GM19467 (cell line): ENCODE results near the gene KRTAP4-16.
"Not testable (repeated sequence)": the region's sequence is repeated elsewhere in the genome, so short reads cannot be mapped to it uniquely, and the experiment has no call there.

ENCODE experiments used
- ATAC-seq: cut with Tn5 transposase; IDR thresholded peaks from one replicate; pipeline ENCODE4 v1.9.1; 2021; ENCODE audit warnings: mild to moderate bottlenecking, moderate library complexity; ENCODE audit not compliant: unreplicated experiment

KRTAP4-16 gene

DNA sequence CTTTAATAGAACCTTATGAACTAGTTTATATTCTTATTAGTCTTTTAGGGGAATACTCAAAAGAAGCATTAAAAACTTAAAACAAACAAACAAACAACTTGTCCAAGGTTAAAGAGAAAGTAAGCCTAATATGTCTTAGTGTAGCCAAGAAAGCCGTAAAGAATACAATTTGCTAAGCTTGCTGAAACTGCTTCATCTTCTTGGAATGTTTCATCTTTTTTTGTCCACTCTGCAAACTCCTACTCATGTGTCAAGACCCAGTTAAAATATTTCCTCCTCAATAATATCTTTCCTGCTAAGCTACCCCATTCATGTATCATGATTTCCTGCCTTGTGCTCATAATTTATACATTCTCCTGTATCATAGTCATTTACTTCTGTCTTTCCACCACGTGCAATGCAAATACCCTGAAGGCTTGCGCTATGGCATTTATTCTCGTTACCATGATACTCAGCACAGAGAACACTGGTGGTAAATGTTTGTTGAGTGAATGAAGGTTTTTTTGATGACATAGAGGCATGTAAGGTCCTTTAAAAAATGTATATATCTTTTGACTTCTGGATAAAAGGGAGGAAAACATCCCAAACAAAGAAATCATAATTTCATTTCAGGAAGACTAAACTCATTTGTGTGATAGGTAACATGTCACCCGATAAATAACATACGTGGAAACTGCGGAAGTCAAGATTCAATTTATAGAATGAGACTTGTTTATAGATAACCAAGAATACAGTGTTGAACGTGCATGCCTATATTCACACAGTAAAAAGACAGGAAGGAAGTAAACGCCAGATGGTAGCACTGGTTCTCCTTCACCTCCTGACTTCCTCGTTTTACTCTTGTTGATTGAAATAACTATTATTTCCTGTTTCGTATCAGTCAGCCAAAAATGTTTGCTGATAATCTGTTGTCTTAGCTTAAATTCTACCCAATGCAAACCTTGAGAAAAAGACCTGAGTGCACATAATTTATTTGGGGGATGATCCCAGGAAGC lies 18.0 kb upstream of the KRTAP4-16 start:
- ATAC-seq: not testable (repeated sequence)

DNA sequence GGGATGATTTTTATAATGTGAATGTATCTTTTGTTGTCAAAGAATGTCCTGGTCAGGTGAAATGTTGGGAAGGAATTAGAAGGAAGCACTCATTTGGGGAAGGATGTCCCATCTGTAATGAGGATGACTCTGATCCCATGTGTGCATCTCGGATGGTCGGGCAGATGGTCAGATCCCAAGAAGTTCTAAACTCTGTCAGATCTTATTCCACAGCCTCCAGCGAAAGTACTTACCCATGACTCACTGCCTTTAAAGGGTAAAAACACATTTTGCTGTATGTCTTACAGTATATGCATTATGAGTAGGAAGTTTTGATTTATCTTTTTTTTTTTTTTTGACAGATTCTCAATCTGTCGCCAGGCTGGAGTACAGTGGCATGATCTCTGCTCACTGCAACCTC lies 16.7 kb upstream of the KRTAP4-16 start:
- no peak for ATAC-seq

DNA sequence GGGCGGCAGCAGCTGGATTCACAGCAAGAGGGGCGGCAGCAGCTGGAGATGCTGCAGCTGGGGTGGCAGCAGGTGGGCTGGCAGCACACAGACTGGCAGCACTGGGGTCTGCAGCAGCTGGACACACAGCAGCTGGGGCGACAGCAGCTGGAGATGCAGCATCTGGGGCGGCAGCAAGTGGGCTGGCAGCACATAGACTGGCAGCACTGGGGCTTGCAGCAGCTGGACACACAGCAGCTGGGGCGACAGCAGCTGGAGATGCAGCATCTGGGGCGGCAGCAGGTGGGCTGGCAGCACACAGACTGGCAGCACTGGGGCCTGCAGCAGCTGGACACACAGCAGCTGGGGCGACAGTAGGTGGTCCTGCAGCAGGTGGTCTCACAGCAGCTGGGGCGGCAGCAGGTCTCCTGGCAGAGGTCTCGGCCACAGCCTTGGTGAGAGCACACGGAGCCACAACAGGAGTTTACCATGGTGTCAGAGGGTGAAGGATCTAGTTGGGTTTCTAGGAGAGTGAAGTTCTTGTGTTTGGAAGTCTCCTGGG lies 15.9 kb upstream of the KRTAP4-16 start, which contains the start of gene KRTAP4-11:
KRTAP4-11 (minus strand) TSS at position 528 of the 541 bp plus-strand sequence; CDS start at position 470, 58 bp downstream.
- not testable (repeated sequence) for ATAC-seq

DNA sequence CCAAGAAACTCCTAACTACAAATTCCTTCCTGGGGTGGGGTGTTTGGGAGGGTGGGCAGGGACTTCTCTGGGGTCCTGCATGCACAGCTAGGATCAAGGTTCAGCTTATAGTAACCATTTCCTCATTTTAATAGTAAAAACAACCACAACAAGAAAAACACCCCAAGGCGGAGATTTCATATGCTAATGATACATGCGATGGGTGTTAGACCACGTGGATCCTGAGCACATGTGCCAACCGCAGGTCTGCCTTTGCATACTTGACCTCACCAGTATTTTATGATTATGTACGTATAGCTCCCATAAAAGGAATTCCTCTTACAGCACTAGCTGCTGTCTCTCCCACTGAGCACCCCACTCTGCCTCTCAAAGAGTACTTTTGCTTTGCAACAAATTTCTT lies 14.3 kb upstream of the KRTAP4-16 start:
- ATAC-seq: no peak

DNA sequence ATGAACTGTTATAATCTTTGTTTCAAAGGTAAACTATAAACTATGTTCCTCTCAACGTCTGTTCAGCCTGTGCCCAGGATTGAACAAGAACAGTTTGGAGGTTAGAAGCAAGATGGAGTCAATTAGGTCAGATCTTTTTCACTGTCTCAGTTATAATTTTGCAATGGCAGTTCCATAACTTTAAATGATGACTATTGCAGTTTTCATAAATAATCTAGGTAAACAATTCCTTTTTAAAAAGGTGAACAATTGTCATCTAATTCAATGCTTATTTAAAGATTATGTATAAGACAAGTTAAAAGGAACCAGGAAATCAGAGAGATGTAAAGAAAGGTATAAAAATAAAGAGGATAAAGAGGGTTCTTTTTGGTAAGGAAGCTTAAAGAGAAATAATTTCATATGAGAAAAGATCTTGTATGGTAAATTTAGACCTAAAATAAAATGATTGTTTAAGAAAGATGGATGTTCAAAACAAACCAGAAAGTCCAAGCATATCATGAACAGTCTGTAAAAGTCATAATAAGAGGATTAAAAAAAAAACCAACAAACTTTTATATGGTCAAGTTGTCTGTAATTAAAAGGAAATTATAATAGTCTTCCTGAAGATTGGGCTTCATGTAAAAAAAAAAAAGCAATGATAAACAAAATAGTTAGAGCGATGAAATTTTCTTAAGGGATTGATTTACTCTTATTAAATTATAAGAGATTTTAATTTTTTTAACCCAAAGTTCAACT lies 9.3 kb upstream of the KRTAP4-16 start:
- ATAC-seq: no peak

DNA sequence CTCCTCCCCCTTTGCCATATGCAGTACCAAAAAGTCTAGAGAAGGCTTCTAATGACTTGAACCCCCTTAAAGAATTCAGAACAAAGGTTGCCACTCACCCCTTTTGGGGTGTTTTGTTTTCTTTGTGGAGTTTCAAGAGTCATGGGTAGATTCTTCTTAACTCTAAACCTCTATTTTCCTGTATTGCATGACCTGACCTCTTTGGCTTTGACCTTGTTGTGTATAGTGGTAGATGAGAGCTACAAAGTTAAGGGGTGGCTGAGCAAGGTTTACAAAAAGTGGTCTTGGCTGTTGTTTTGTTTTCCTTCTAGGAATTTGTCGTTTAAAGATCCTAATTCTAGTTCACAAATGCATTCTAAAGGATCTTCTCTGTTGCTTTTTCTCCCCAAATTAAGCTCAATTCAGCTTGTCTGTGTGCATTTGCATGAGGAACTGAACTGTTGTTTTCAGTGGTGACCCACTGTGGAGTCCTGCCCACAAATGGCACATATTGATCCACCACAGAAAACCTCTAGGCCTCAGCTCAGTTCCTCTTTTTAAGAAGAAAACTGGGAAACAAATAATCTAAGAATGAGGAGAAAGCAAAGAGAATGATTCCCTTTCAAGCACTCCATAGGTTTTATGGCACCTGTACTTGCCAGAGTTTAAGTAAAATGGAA lies 6.8 kb upstream of the KRTAP4-16 start:
- ATAC-seq: not testable (repeated sequence)

DNA sequence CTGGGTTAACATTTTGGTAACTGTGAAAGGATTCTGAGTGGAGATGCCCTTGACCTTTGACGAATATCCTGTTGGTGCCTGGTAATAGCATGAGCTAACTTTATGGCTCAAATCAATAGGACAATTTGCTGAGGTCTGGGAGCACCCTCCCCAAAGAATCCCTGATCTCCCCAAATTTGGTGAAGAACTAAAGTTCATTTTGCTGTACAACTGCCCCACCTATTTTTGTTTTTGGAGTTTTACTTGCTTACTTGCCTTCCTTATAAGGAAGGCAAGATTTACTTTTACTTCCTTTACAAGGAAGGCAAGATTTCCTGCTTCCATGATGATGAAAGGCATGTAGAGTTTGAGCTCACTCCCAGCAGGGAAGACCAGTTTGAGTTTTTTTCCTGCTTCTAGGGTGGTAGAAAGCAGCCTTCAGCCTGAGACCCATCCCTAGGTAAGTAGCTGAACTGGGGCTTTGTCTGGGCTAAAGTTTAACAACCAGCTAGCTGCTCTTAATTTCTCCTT lies 6.0 kb upstream of the KRTAP4-16 start:
- ATAC-seq: no peak

DNA sequence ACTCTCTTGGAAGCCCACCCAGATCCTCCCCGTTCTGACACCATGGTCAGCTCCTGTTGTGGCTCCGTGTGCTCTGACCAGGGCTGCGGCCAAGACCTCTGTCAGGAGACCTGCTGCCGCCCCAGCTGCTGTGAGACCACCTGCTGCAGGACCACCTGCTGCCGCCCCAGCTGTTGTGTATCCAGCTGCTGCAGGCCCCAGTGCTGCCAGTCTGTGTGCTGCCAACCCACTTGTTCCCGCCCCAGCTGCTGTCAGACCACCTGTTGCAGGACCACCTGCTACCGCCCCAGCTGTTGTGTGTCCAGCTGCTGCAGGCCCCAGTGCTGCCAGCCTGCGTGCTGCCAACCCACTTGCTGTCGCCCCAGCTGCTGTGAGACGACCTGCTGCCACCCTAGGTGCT lies 3.3 kb upstream of the KRTAP4-16 start, which contains the start of gene KRTAP4-9:
KRTAP4-9 (plus strand) TSS at position 43 of the 400 bp plus-strand sequence; CDS start at position 43, 0 bp downstream.
- not testable (repeated sequence) for ATAC-seq

DNA sequence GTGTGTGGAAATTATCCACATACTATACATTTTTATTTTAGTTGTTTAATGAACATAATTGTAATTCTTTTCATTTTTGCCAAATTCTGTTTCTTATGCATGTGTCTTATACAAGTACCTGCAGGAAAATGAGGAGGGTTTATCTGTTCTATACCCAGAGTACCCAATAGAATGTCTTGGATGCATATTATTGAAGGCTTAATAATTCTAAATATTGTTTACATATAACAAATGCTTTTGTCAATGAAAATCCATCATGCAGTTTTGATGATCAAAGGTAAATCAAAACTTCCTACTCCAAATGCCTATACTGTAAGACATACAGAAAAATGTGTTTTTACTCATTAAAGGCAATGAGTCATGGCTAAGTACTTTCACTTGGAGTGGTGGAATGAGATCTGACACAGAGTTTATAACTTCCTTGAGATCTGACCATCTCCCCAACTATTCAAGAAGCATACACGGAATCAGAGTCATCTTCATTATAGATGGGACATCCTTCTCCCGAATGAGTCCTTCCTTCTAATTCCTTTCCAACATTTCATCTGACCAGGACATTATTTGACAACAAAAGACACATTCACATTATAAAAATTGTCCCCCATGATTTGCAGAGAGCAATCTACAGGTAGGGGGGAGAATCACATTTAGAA lies 2.5 kb upstream of the KRTAP4-16 start:
- ATAC-seq: not testable (repeated sequence)

DNA sequence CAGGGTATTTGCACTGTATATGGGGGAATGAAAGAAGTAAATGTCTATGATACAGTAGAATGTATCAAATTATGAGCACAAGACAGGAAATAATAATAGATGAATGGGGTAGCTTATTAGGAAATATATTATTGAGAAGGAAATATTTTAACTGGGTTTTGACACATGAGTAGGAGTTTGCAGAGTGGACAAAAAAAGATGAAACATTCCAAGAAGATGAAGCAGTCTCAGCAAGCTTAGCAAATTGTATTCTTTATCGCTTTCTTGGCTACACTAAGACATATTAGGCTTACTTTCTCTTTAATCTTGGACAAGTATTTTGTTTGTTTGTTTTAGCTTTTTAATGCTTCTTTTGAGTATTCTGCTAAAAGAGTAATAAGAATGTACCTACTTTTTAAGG lies 1.9 kb upstream of the KRTAP4-16 start:
- ATAC-seq: no peak

DNA sequence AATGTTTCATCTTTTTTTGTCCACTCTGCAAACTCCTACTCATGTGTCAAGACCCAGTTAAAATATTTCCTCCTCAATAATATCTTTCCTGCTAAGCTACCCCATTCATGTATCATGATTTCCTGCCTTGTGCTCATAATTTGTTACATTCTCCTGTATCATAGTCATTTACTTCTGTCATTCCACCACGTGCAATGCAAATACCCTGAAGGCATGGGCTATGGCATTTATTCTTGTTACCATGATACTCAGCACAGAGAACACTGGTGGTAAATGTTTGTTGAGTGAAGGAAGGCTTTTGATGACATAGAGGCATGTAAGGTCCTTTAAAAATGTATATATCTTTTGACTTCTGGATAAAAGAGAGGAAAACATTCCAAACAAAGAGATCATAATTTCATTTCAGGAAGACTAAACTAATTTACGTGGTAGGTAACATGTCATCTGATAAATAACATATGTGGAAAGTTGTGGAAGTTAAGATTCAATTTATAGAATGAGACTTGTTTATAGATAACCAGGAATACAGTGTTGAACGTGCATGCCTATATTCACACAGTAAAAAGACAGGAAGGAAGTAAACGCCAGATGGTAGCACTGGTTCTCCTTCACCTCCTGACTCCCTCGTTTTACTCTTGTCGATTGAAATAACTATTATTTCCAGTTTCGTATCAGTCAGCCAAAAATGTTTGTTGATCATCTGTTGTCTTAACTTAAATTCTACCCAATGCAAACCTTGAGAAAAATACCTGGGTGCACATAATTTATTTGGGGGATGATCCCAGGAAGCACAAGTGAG lies 2.1 kb downstream of the KRTAP4-16 start:
- not testable (repeated sequence) for ATAC-seq

DNA sequence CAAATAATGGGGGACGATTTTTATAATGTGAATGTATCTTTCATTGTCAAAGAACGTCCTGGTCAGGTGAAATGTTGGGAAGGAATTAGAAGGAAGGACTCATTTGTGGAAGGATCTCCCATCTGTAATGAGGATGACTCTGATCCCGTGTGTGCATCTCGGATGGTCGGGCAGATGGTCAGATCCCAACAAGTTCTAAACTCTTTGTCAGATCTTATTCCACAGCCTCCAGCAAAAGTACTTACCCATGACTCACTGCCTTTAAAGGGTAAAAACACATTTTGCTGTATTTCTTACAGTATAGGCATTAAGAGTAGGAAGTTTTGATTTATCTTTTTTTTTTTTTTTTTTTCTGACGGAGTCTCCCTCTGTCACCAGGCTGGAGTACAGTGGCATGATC lies 3.5 kb downstream of the KRTAP4-16 start:
- ATAC-seq: no peak

DNA sequence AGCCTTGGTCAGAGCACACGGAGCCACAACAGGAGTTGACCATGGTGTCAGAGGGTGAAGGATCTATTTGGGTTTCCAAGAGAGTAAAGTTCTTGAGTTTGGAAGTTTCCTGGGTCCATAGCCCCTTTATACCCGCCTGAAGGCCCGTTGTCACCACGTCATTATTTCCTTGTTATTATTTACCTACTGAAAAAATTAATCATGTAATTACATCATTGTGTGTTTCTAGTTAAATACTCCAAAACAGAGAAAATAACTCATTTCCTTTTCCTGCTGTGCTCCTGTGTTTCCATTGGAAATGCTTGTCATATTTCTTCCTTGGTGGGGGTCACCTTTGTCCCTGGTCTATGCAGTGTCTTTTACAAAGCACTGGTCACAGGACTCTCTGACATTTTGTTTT lies 4.0 kb downstream of the KRTAP4-16 start, which contains the start of gene KRTAP4-8:
KRTAP4-8 (minus strand) TSS at position 101 of the 400 bp plus-strand sequence; CDS start at position 43, 58 bp downstream.
- ATAC-seq: no peak

DNA sequence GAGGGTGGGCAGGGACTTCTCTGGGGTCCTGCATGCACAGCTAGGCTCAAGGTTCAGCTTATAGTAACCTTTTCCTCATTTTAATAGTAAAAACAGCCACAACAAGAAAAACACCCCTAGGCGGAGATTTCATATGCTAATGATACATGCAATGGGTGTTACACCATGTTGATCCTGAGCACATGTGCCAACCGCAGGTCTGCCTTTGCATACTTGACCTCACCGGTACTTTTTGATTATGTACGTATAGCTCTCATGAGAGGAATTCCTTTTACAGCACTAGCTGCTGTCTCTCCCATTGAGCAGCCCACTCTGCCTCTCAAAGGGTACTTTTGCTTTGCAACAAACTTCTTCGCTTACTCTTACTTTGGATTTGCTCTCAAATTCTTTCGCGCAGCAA lies 6.0 kb downstream of the KRTAP4-16 start:
- no peak for ATAC-seq

DNA sequence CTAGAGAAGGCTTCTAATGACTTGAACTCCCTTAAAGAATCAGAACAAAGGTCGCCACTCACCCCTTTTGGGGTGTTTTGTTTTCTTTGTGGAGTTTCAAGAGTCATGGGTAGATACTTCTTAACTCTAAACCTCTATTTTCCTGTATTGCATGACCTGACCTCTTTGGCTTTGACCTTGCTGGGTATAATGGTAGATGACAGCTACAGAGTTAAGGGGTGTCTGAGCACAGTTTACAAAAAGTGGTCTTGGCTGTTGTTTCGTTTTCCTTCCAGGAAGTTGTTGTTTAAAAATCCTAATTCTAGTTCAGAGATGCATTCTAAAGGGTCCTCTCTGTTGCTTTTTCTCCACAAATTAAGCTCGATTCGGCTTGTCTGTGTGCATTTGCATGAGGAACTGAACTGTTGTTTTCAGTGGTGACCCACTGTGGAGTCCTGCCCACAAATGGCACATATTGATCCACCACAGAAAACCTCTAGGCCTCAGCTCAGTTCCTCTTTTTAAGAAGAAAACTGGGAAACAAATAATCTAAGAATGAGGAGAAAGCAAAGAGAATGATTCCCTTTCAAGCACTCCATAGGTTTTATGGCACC lies 13.2 kb downstream of the KRTAP4-16 start:
- ATAC-seq: not testable (repeated sequence)

DNA sequence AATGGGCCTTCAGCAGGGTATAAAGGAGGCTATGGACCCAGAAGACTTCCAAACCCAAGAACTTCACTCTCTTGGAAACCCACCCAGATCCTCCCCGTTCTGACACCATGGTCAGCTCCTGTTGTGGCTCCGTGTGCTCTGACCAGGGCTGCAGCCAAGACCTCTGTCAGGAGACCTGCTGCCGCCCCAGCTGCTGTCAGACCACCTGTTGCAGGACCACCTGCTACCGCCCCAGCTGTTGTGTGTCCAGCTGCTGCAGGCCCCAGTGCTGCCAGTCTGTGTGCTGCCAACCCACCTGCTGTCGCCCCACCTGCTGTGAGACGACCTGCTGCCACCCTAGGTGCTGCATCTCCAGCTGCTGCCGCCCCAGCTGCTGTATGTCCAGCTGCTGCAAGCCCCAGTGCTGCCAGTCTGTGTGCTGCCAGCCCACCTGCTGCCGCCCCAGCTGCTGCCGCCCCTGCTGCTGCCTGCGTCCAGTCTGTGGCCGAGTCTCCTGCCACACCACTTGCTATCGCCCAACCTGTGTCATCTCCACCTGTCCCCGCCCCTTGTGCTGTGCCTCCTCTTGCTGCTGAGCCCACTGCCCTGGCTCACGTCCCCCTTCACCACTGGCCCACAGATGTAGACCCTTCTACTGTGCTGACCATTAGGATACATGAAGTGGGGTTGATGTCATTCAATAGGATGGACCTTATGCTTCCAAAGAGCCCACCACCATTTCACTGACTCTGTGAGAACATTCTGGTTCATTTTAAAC lies 17.7 kb downstream of the KRTAP4-16 start, which contains the start of gene KRTAP4-7:
KRTAP4-7 (plus strand) TSS at position 51 of the 757 bp plus-strand sequence; CDS start at position 108, 57 bp downstream.
- not testable (repeated sequence) for ATAC-seq

DNA sequence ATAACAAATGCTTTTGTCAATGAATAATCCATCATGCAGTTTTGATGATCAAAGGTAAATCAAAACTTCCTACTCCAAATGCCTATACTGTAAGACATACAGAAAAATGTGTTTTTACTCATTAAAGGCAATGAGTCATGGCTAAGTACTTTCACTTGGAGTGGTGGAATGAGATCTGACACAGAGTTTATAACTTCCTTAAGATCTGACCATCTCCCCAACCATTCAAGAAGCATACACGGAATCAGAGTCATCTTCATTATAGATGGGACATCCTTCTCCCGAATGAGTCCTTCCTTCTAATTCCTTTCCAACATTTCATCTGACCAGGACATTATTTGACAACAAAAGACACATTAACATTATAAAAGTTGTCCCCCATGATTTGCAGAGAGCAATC lies 18.6 kb downstream of the KRTAP4-16 start:
- not testable (repeated sequence) for ATAC-seq

DNA sequence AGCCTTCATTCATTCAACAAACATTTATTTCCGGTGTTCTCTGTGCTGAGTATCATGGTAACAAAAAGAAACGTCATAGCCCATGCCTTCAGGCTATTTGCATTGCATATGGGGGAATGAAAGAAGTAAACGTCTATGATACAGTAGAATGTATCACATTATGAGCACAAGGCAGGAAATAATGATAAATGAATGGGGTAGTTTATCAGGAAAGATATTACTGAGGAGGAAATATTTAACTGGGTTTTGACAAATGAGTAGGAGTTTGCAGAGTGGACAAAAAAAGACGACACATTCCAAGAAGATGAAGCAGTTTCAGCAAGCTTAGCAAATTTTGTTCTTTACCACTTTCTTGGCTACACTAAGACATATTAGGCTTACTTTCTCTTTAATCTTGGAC lies 19.4 kb downstream of the KRTAP4-16 start:
- ATAC-seq: no peak
